ENCODE measurements around the gene SFMBT1. TPM values are rescaled to one million over a fixed set of nuclear protein-coding genes. Genes with fewer than 3 reads are reported as not detected.

SFMBT1 gene
- 2.5 and 3.5 TPM in 2 replicates for total RNA-seq

GRCh38 chr3:53045518-53046170 is at the start of gene SFMBT1:
Gene SFMBT1, minus strand, starts transcription at chr3:53046073. Its CDS starts 76,945 bp downstream, at chr3:52969128.

GRCh38 chr3:52897130-52898122 is 148.4 kb downstream of the SFMBT1 start, which contains the start of gene STIMATE:
Gene STIMATE, minus strand, starts transcription at chr3:52897548. Its CDS starts 98 bp downstream, at chr3:52897450.

Other genes starting within 250 kb of the SFMBT1 start
- gene ITIH4, start 215.4 kb downstream of the SFMBT1 start, total RNA-seq, result 1.7 and 3.0 TPM in 2 replicates
- gene MUSTN1, start 211.1 kb downstream of the SFMBT1 start, total RNA-seq, result not detected in 2 replicates
- 8.0 and 10.3 TPM in 2 replicates for gene STIMATE, start 148.5 kb downstream of the SFMBT1 start, total RNA-seq
- 7.3 and 8.7 TPM in 2 replicates for gene RFT1, start 84.4 kb upstream of the SFMBT1 start, total RNA-seq
- gene PRKCD, start 115.1 kb upstream of the SFMBT1 start, total RNA-seq, result 2.4 and 3.6 TPM in 2 replicates
- gene TKT, start 209.9 kb upstream of the SFMBT1 start, total RNA-seq, result 608 and 951 TPM in 2 replicates

All from bronchial smooth muscle cell (primary cell).